ENCODE measurements around the gene RALGAPB. TPM values are rescaled to one million over a fixed set of nuclear protein-coding genes. Genes with fewer than 3 reads are reported as not detected.

The RALGAPB gene
- total RNA-seq, 1 donor = 40.6 TPM

DNA sequence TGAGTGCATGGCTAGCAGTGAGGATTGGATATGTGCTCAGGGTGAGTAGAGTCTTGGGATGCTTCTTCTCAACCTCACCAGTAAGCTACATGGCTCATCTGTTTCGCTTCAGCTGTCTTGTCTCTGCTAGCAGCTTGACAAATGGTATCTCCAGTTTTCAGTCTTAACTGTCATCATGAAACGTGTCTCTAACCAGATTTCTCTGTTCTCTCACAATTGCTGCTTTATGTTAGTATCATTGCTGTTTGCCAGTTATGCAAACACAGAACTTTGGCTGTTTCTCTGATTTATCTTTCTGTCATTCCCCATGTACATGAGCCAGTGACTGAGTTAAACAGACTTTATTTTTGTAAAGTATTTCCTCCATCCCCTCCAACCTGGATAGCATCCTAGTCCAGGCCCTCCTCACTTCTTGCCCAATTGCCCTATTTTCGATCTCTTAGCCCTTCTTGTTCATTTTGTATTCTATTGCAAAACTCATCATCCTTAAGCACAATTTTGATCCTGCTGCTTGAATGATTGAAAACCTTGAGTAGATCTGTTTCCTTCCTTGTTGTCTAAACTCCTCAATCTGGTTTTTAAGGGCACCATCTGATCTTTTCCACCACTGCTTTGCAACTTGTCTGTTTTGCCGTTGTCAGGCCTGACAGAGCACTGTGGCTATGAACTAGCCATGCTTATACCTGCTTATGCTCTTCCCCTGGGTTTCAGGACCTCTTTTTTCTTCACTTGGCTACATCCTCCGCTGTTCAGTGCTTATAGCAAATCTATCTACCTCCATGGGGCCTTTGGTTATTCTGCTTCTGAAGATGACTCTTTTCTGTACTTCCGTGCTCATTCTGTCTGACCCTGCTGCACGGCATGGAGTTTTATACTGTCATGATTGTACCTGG is 70.6 kb downstream of the RALGAPB start:
- H3K27me3 ChIP-seq (ENCODE audit: insufficient read depth, low read length) = no peaks in the 10 kb centered on the region
- no peaks in the 10 kb centered on the region for H3K4me1 ChIP-seq (ENCODE audit: insufficient read depth, low read length)
- no peak overlapping the region for H3K4me3 ChIP-seq (ENCODE audit: low read length)
- no peaks in the 10 kb centered on the region for H3K9me3 ChIP-seq (ENCODE audit: low read depth, low read length)

DNA sequence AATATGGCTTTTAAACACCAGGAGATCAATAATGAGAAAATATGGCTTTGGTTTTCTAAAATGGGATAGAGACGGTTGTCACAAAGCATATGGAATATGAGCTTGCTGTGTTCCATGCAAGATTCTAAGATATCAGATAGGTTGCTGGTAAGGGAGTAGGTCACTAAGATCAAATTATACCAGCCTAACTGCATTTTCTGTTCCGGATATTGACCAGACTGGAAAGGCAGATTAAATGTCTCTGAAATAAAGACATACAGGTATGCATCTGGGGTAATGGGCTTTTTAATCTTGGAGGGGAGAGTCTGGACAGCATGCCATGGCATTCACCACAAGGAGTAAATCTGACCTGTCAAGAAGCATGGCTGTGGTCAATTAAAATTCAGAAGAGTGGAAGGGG is 73.1 kb downstream of the RALGAPB start:
- H3K27me3 ChIP-seq (ENCODE audit: insufficient read depth, low read length) = no peaks in the 10 kb centered on the region

DNA sequence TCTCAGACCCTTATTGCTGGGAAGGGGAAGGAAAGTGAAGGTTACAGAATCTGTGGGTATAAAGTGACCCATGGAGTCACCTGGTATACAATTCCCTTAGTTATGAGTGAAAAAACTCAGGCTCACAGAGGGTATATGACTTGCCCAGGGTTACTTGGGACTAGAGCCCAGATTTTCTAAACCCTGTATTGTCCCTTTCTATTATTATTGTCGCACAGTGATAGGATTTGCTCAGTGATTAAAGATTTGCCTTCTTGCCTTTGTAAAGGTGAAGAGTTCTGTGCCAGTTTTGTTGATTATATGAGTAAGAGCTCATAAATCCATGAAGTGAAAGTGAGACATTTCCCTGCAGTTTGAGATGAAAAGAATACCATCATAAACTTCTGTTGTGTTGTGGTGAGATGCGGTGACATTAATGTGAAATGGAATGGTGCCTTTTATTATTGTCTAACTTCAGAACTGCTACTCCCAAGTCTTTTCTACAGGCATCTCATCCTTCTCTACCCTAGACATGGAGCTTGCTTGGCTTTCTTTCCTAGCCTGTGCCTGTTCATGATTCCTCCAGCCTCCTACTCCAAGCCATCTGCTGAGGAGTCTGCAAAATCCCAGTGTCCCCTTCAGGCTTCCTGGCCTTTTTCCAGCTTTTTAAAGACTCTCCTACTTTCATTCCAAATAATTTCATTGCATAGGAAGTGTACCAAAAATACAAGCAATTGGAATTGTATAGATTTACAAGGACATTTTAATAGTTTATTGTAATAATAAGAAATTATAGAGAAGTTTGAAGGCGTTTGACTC is 74.8 kb downstream of the RALGAPB start:
- Histone ChIP-seq H3K4me3 (ENCODE audit: low read length) (no peak overlapping the region), H3K4me1 (ENCODE audit: insufficient read depth, low read length) (no peaks in the 10 kb centered on the region), H3K9me3 (ENCODE audit: low read depth, low read length) (no peaks in the 10 kb centered on the region), H3K27me3 (ENCODE audit: insufficient read depth, low read length) (no peaks in the 10 kb centered on the region)

More for the DNA sequence above, 73.1 kb downstream of the RALGAPB start:
- H3K4me3 ChIP-seq (ENCODE audit: low read length) = no peak overlapping the region
- no peaks in the 10 kb centered on the region for H3K9me3 ChIP-seq (ENCODE audit: low read depth, low read length)
- no peaks in the 10 kb centered on the region for H3K4me1 ChIP-seq (ENCODE audit: insufficient read depth, low read length)

DNA sequence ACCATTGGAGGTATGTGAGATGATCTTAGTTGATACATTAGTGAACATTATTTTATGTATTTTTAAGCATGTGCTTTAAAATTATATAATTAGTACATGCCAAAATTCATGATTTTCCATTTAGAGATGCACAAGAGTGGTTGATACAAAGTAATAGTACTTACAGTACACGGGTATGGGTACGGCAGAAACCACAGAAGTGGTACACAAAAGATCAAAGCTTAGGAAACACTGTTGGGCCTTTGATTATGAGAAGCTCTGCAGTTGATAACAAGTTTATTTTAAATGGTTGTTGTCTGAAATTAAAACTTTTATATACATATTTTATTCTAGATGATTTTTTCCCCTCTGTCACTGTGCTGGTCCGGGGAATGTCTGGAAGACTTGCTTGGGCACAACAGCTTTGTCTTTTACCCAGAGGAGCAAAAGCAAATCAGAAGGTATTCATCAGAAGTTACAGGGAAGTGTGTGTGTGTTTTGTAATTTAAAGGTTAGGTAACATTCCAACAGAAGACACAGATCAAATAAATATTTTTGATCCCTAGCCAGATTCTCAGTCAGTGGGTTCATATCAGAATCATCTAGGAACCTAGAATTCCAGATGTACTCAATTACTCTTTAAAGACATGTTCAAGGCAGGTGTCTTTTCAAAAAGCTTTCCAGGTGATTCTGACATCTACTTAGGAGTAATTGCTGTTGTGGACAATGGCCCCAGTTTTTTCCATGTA is 75.9 kb downstream of the RALGAPB start:
- Histone ChIP-seq H3K27me3 (ENCODE audit: insufficient read depth, low read length) (no peaks in the 10 kb centered on the region), H3K4me3 (ENCODE audit: low read length) (no peak overlapping the region), H3K9me3 (ENCODE audit: low read depth, low read length) (no peaks in the 10 kb centered on the region), H3K4me1 (ENCODE audit: insufficient read depth, low read length) (no peaks in the 10 kb centered on the region)

DNA sequence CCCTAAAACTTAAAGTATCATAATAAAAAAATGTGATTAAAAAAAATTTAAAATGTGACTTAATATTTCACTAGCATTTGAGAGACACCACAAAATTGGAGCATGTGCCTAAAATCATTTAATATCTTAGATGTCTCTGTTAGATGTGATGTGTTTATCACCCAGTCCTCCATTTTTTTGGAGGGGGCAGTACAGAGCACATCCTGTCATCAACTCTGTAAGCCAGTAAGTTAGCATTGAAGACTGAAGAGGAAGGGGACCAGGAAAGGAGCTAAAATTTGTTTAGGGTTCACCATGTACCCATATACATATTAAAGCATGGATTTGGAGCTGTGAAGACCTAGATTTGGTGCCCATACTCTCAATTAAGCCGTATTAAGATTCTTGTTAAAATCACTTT is 77.6 kb downstream of the RALGAPB start:
- Histone ChIP-seq H3K27me3 (ENCODE audit: insufficient read depth, low read length) (no peaks in the 10 kb centered on the region), H3K9me3 (ENCODE audit: low read depth, low read length) (no peaks in the 10 kb centered on the region), H3K4me1 (ENCODE audit: insufficient read depth, low read length) (no peaks in the 10 kb centered on the region), H3K4me3 (ENCODE audit: low read length) (no peak overlapping the region)

DNA sequence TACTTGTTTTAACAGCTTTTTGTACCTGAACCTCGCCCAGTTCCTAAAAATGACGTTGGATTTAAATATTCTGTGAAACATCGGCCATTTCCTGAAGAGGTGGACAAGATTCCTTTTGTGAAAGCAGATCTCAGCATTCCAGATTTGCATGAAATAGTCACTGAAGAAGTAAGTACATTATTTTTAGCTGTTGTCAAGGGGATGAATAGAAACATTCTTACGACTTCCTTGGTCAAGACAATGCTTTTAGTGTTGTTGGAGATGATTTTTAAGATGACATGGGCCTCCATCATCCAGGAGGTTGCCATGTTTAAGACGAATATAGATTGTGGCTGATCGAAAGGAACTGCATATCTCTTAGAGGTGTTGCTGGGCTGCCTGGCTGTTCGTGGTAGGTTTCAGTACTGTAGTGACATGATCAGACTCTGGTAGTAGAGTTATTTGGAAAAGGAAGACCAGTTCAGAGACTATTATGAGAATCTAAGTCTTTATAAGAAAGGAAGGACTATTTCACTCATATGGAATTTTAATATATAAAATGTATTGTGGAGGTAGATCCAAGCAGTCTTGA is 78.5 kb downstream of the RALGAPB start:
- Histone ChIP-seq H3K9me3 (ENCODE audit: low read depth, low read length) (no peaks in the 10 kb centered on the region), H3K4me3 (ENCODE audit: low read length) (no peak overlapping the region), H3K4me1 (ENCODE audit: insufficient read depth, low read length) (no peaks in the 10 kb centered on the region), H3K27me3 (ENCODE audit: insufficient read depth, low read length) (no peaks in the 10 kb centered on the region)

DNA sequence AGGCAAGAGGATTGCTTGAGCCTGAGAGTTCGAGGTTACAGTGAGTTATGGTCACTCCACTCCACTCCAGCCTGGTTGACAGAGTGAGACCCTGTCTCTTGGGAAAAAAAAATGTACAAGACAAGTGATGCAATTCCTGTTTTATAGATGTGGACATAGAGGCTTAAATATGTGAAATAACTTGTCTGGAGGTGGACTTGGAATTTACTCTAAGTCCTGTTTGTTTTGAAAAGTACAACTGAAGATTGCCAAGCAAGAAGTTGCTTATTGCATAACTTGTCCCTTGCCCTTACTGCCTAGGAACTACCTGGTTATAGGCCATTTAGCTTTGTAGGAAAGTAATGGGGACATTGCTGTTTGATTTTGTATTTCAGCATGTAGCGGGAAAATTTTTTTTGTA is 82.3 kb downstream of the RALGAPB start:
- Histone ChIP-seq H3K4me1 (ENCODE audit: insufficient read depth, low read length) (no peaks in the 10 kb centered on the region), H3K9me3 (ENCODE audit: low read depth, low read length) (no peaks in the 10 kb centered on the region), H3K27me3 (ENCODE audit: insufficient read depth, low read length) (no peaks in the 10 kb centered on the region), H3K4me3 (ENCODE audit: low read length) (no peak overlapping the region)

DNA sequence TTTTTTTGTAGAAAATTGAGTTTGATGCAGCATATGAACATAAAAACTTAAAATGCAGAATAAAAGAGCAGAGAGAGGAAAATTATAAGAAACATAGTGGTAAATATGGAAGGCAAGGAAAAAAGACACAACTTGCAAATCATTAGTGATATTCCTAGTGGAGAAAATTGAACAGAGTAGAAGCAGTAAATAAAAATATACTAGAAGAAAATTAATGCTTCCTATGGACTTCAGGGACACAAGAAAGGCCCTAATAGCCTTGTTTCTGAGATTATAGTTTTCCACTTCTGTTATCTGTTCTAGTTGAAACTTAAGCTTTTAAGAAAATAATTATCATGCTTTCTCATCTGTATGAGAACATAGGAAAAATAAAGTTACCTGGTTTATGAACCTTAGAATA is 82.8 kb downstream of the RALGAPB start:
- no peaks in the 10 kb centered on the region for H3K9me3 ChIP-seq (ENCODE audit: low read depth, low read length)
- no peak overlapping the region for H3K4me3 ChIP-seq (ENCODE audit: low read length)
- H3K27me3 ChIP-seq (ENCODE audit: insufficient read depth, low read length) = no peaks in the 10 kb centered on the region
- no peaks in the 10 kb centered on the region for H3K4me1 ChIP-seq (ENCODE audit: insufficient read depth, low read length)

DNA sequence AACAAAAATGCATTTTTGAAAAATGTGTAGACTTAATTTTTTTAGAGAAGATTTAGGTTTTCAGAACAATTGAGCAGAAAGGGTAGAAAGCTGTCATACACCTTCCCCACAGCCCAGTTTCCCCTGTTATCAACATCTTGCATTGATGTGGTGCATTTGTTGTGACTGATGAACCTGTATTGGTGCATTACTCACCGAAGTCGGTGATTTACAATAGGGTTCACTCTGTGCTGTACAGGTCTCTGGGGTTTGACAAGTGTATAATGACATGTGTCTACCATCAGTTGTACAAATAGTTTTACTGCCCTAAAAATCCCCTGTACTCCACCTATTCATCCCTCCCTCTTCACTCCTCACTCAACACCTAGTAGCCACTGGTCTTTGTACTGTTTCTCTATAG is 84.5 kb downstream of the RALGAPB start:
- no peaks in the 10 kb centered on the region for H3K9me3 ChIP-seq (ENCODE audit: low read depth, low read length)

DNA sequence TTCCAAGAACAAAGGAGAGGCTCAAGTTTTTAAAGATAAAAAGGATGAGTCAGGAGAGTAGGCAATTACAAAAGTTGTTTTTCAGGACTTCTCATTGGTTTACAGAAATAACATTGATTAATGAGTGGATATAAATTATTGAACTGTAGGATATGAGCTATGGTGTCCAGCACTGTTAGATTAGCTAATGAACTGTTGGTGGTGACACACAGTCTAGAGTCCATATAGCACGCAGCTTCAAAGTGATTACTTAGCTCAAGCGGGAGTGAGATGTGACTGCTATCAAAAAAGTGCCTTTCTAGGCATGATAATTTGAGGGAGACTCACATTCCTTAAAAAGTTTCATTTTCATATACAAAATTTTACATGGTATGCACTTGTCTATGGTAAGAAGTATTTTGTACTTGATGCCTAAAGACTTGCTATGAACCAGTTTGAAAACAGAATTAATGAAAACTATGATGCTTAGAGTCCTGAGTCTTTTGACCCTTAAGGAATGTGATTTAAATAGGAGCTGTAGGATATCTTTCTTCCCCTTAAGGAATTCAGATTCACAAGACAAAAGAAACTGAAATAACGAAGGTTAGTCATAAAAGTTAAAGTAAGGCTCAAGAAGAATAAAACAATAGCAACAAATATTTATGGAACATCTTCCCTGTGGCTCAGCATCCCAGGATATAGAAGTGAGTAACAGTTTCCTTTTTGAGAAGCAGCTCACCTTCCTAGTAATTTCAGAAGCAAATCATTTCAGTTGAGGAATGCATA is 86.1 kb downstream of the RALGAPB start:
- H3K4me1 ChIP-seq (ENCODE audit: insufficient read depth, low read length) = no peaks in the 10 kb centered on the region
- no peak overlapping the region for H3K4me3 ChIP-seq (ENCODE audit: low read length)
- H3K27me3 ChIP-seq (ENCODE audit: insufficient read depth, low read length) = no peaks in the 10 kb centered on the region
- H3K9me3 ChIP-seq (ENCODE audit: low read depth, low read length) = no peaks in the 10 kb centered on the region

More for the DNA sequence above, 84.5 kb downstream of the RALGAPB start:
- no peak overlapping the region for H3K4me3 ChIP-seq (ENCODE audit: low read length)
- no peaks in the 10 kb centered on the region for H3K4me1 ChIP-seq (ENCODE audit: insufficient read depth, low read length)
- H3K27me3 ChIP-seq (ENCODE audit: insufficient read depth, low read length) = no peaks in the 10 kb centered on the region

DNA sequence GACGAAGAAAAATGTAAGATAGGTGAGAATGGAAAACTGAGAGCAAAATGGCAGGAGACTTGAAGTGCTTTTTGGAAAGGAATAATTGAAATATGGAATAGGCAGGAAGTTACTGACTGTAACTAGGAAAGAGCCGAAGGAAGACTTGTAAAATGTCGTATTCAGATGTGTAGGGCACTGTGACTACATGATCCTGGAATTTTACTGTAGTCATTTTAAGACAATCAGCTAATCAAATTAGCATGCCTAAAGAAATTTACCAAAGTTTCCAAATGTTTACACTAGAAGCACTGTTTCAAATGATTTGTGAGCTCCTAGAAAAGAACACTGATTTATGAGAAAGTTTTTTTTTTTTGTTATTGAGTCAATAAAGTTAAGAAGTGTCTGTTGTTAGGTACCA is 87.1 kb downstream of the RALGAPB start:
- no peaks in the 10 kb centered on the region for H3K4me1 ChIP-seq (ENCODE audit: insufficient read depth, low read length)
- no peaks in the 10 kb centered on the region for H3K9me3 ChIP-seq (ENCODE audit: low read depth, low read length)
- no peaks in the 10 kb centered on the region for H3K27me3 ChIP-seq (ENCODE audit: insufficient read depth, low read length)
- H3K4me3 ChIP-seq (ENCODE audit: low read length) = no peak overlapping the region

DNA sequence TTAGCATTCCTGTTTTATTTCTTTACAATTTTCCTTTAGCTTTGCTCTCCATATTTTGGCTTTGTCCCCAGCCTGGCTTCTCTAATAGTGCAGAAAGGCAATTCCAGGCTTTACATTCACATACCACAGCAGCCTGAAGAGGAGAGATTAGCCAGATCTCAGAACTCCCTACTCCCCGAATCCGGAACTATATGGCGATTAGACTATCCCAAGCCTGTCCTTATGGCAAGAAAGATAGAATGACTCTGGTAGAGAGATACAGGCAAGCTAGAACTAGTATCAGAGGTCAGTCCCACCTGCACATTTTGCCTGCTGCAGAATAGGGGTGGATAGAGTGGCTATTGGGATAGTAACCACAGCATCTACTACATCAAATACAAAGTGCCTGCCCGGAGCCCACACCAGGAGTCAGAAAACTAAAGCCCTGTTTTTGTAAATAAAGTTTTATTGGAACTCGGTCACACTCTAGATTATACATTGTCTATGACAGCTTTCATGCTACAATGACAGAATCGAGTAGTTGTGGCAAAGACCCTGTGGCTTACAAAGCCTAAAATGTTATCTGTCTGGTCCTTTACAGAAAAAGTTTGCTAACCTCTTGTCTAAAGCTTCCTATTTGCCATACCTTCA is 91.3 kb downstream of the RALGAPB start:
- Histone ChIP-seq H3K4me3 (ENCODE audit: low read length) (no peak overlapping the region), H3K27me3 (ENCODE audit: insufficient read depth, low read length) (no peaks in the 10 kb centered on the region), H3K9me3 (ENCODE audit: low read depth, low read length) (no peaks in the 10 kb centered on the region)

DNA sequence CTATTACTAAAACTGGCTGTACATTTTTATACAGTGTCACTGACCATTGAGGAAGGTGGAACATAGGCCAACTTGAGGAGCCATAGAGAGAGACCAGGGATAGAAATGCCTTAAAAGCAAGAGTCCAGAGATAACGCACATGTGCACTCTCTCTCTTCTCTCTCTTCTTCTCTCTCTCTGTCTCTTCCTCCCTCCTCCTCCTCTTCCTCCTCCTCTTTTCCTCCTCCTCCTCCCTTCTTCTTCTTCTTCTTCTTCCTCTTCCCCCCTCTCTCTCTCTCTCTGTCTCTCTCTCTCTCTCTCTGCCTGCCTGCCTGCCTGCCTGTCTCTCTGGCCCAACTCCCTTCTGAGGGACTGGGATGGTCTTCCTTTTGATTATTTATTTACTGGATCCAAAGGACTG is 92.0 kb downstream of the RALGAPB start:
- no peaks in the 10 kb centered on the region for H3K27me3 ChIP-seq (ENCODE audit: insufficient read depth, low read length)
- no peaks in the 10 kb centered on the region for H3K9me3 ChIP-seq (ENCODE audit: low read depth, low read length)
- no peaks in the 10 kb centered on the region for H3K4me1 ChIP-seq (ENCODE audit: insufficient read depth, low read length)
- no peak overlapping the region for H3K4me3 ChIP-seq (ENCODE audit: low read length)

More for the DNA sequence above, 91.3 kb downstream of the RALGAPB start:
- no peaks in the 10 kb centered on the region for H3K4me1 ChIP-seq (ENCODE audit: insufficient read depth, low read length)

Data from mononuclear cell (primary cell).